CD4-positive, alpha-beta memory T cell (primary cell): ENCODE data around the gene SETD2. TPM values are rescaled to one million over a fixed set of nuclear protein-coding genes. Genes with fewer than 3 reads are reported as not detected.

Experiments
- CTCF ChIA-PET: fragments of 350-600 bp; sonication (Branson Sonifier 250); formaldehyde crosslinking; loops from one replicate; lab custom pipeline; 2021; ENCODE audit warnings: inconsistent platforms; ENCODE audit not compliant: partially characterized antibody; lab: Charles Lee
- POLR2A ChIA-PET: fragments of 350-600 bp; sonication (Branson Sonifier 250); formaldehyde crosslinking; loops from one replicate; lab custom pipeline; 2021; ENCODE audit not compliant: partially characterized antibody; lab: Charles Lee
- DNase-seq, 5 donors: peaks; one replicate each; pipeline versions ENCODE4 v3.0.0 to v3.0.0-alpha.2; 2020 to 2022; ENCODE audit warnings: mixed read lengths in 1 of 5
- H3K27ac ChIP-seq: one replicate; pipeline ENCODE4 v1.7.0; 2013; ENCODE audit warnings: low read depth, low read length
- H3K27me3 ChIP-seq: 2 replicates; pipeline ENCODE4 v1.7.0; 2013; ENCODE audit warnings: mild to moderate bottlenecking, low read length, moderate library complexity; ENCODE audit not compliant: insufficient read depth
- H3K36me3 ChIP-seq: 2 replicates; pipeline ENCODE4 v1.7.0; 2013; ENCODE audit warnings: mild to moderate bottlenecking, low read length, moderate library complexity; ENCODE audit not compliant: insufficient read depth
- H3K4me1 ChIP-seq: 2 replicates; pipeline ENCODE4 v1.7.0; 2013; ENCODE audit warnings: mild to moderate bottlenecking, low read length, moderate library complexity; ENCODE audit not compliant: insufficient read depth
- H3K4me3 ChIP-seq, 2 donors: one replicate each; pipeline ENCODE4 v1.7.0; 2013; ENCODE audit warnings: low read length in 2 of 2, mild to moderate bottlenecking in 1 of 2
- H3K9me3 ChIP-seq, 2 donors: one replicate each; pipeline ENCODE4 v1.7.0; 2013; ENCODE audit warnings: low read length in 2 of 2, control low read depth in 1 of 2; ENCODE audit not compliant: control insufficient read depth in 1 of 2
- H3K27ac Mint-ChIP-seq, 7 donors: one replicate each; pipeline ENCODE4 v1.8.0; 2020 to 2021; ENCODE audit warnings: mixed read lengths in 7 of 7, mild to moderate bottlenecking in 6 of 7, inconsistent platforms in 3 of 7, moderate library complexity in 3 of 7
- H3K27me3 Mint-ChIP-seq, 2 donors: one replicate each; pipeline ENCODE4 v1.8.0; 2020 to 2021; ENCODE audit warnings: mixed read lengths in 2 of 2
- H3K36me3 Mint-ChIP-seq, 2 donors: one replicate each; pipeline ENCODE4 v1.8.0; 2020 to 2021; ENCODE audit warnings: mixed read lengths in 2 of 2, inconsistent platforms in 1 of 2, mild to moderate bottlenecking in 1 of 2
- H3K4me1 Mint-ChIP-seq, 4 donors: one replicate each; pipeline ENCODE4 v1.8.0; 2020 to 2021; ENCODE audit warnings: mixed read lengths in 4 of 4, mild to moderate bottlenecking in 1 of 4
- H3K4me3 Mint-ChIP-seq, 8 donors: one replicate each; pipeline ENCODE4 v1.8.0; 2020 to 2021; ENCODE audit warnings: mixed read lengths in 8 of 8, mild to moderate bottlenecking in 7 of 8, moderate library complexity in 6 of 8, inconsistent platforms in 3 of 8
- H3K9me3 Mint-ChIP-seq, 8 donors: one replicate each; pipeline ENCODE4 v1.8.0; 2020 to 2021; ENCODE audit warnings: mixed read lengths in 8 of 8, mild to moderate bottlenecking in 5 of 8, inconsistent platforms in 3 of 8, moderate library complexity in 1 of 8
- intact Hi-C: fragments of 100-400 bp; cut with micrococcal nuclease; formaldehyde crosslinking; loops from one replicate; pipeline ENCODE4 v1.15.1; 2023
- polyA plus RNA-seq, 2 donors: library from polyadenylated mRNA; unstranded; fragments of 300-500 nt; fragmentation: Illumina TruSeq; gene quantifications; one replicate each; pipeline ENCODE4 v1.2.3, GENCODE V29; 2021
- total RNA-seq, 2 experiments: library from RNA; stranded (reverse); gene quantifications; one replicate each; pipeline ENCODE4 v1.2.3, GENCODE V29; 2021

The SETD2 gene
- total and polyA plus RNA-seq, 4 experiments from 2014 or later = 3.4 to 74.1 (median 50.0) TPM

DNA sequence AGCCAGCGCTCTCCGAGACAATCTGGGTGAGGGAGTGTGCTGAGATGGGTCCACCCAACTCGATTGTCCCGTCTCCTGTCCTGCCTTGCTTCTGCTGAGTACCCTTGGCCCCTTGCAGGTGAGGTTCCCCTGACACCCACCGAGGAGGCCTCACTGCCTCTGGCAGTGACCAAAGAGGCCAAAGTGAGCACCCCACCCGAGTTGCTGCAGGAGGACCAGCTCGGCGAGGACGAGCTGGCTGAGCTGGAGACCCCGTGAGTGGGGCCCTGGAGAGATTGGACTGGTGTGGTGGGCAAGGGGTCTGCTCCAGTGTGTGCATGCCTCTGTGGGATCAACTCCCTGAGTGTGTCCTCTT is 160.9 kb downstream of the SETD2 start:
- H3K4me1 Mint-ChIP-seq = peaks cover 5 to 7% (median 6%) of the 10 kb centered on the region in 4 donors
- peak overlapping the region in 1 of 7 donors; percentile 56 for H3K27ac Mint-ChIP-seq
- no peak overlapping the region for H3K4me3 Mint-ChIP-seq
- H3K9me3 Mint-ChIP-seq = no peaks in the 10 kb centered on the region
- POLR2A ChIA-PET = interaction anchor here (1.6 kb wide), 1 partner anchor 23 kb away, joined by 5 read pairs; the partner anchor contains the start of gene NBEAL2
- DNase-seq = no peak
- no peak overlapping the region for H3K27ac ChIP-seq
- no peaks in the 10 kb centered on the region for H3K27me3 Mint-ChIP-seq
- CTCF ChIA-PET = interaction anchor here (1.3 kb wide), 1 partner anchor 137 kb away, joined by 4 read pairs; no protein-coding TSS in a partner anchor
- H3K36me3 ChIP-seq = peaks cover 95% of the 10 kb centered on the region
- H3K9me3 ChIP-seq = no peaks in the 10 kb centered on the region
- intact Hi-C loops = loop anchor here (10.0 kb wide), 1 partner anchor 322 kb away; no protein-coding TSS in a partner anchor
- peaks cover 37 to 64% of the 10 kb centered on the region in 2 donors for H3K36me3 Mint-ChIP-seq
- peaks cover 6% of the 10 kb centered on the region for H3K4me1 ChIP-seq
- no peak overlapping the region for H3K4me3 ChIP-seq
- no peaks in the 10 kb centered on the region for H3K27me3 ChIP-seq

- H3K27me3 Mint-ChIP-seq = no peaks in the 10 kb centered on the region
- no peak for DNase-seq
- no peak overlapping the region for H3K27ac ChIP-seq
- peaks cover 37 to 66% of the 10 kb centered on the region in 2 donors for H3K36me3 Mint-ChIP-seq
- H3K27me3 ChIP-seq = no peaks in the 10 kb centered on the region
- peaks cover 12% of the 10 kb centered on the region for H3K4me1 ChIP-seq
- H3K4me3 Mint-ChIP-seq = no peak overlapping the region
- H3K4me3 ChIP-seq = no peak overlapping the region
- intact Hi-C loops = loop anchor here (10.0 kb wide), 1 partner anchor 322 kb away; no protein-coding TSS in a partner anchor
- CTCF ChIA-PET = no interaction called here
- H3K36me3 ChIP-seq = peaks cover 95% of the 10 kb centered on the region
- no peaks in the 10 kb centered on the region for H3K9me3 Mint-ChIP-seq
- POLR2A ChIA-PET = interaction anchor here (1.6 kb wide), 1 partner anchor 22 kb away, joined by 5 read pairs; the partner anchor contains the start of gene NBEAL2
- peak overlapping the region in 1 of 7 donors; percentile 85 for H3K27ac Mint-ChIP-seq
- H3K9me3 ChIP-seq = no peaks in the 10 kb centered on the region
- peaks cover 5 to 14% (median 9%) of the 10 kb centered on the region in 4 donors for H3K4me1 Mint-ChIP-seq
These were observed 161.5 kb downstream of the SETD2 start for GRCh38 chr3:47002171-47003055.

- Histone ChIP-seq H3K36me3 (peaks cover 96% of the 10 kb centered on the region), H3K27me3 (no peaks in the 10 kb centered on the region), H3K4me3 (no peak overlapping the region), H3K4me1 (peaks cover 18% of the 10 kb centered on the region), H3K9me3 (no peaks in the 10 kb centered on the region), H3K27ac (no peak overlapping the region)
- Mint-ChIP-seq H3K36me3 (peaks cover 34 to 66% of the 10 kb centered on the region in 2 donors), H3K9me3 (no peaks in the 10 kb centered on the region), H3K4me1 (peaks cover 11 to 20% (median 15%) of the 10 kb centered on the region in 4 donors), H3K4me3 (no peak overlapping the region), H3K27ac (peak overlapping the region in 1 of 7 donors; percentile 35), H3K27me3 (no peaks in the 10 kb centered on the region)
- DNase-seq = no peak
- CTCF ChIA-PET = no interaction called here
- intact Hi-C loops = loop anchor here (10.0 kb wide), 1 partner anchor 323 kb away; no protein-coding TSS in a partner anchor
- POLR2A ChIA-PET = interaction anchor here (1.6 kb wide), 1 partner anchor 22 kb away, joined by 5 read pairs; the partner anchor contains the start of gene NBEAL2
These were observed 162.2 kb downstream of the SETD2 start for GRCh38 chr3:47001731-47002170.

GRCh38 chr3:47000922-47001730 is 162.8 kb downstream of the SETD2 start:
- intact Hi-C loops = loop anchor here (10.0 kb wide), 1 partner anchor 324 kb away; no protein-coding TSS in a partner anchor
- Histone ChIP-seq H3K27ac (no peak overlapping the region), H3K4me1 (peaks cover 23% of the 10 kb centered on the region), H3K27me3 (no peaks in the 10 kb centered on the region), H3K4me3 (no peak overlapping the region), H3K9me3 (no peaks in the 10 kb centered on the region), H3K36me3 (peaks cover 91% of the 10 kb centered on the region)
- CTCF ChIA-PET = no interaction called here
- H3K4me3 Mint-ChIP-seq = no peak overlapping the region
- POLR2A ChIA-PET = interaction anchor here (1.6 kb wide), 1 partner anchor 21 kb away, joined by 5 read pairs; the partner anchor contains the start of gene NBEAL2
- H3K27me3 Mint-ChIP-seq = no peaks in the 10 kb centered on the region
- peaks cover 29 to 61% of the 10 kb centered on the region in 2 donors for H3K36me3 Mint-ChIP-seq
- no peaks in the 10 kb centered on the region for H3K9me3 Mint-ChIP-seq
- peak overlapping the region in 2 of 7 donors; percentile 35 to 48 for H3K27ac Mint-ChIP-seq
- peaks cover 11 to 22% (median 16%) of the 10 kb centered on the region in 4 donors for H3K4me1 Mint-ChIP-seq
- no peak for DNase-seq

DNA sequence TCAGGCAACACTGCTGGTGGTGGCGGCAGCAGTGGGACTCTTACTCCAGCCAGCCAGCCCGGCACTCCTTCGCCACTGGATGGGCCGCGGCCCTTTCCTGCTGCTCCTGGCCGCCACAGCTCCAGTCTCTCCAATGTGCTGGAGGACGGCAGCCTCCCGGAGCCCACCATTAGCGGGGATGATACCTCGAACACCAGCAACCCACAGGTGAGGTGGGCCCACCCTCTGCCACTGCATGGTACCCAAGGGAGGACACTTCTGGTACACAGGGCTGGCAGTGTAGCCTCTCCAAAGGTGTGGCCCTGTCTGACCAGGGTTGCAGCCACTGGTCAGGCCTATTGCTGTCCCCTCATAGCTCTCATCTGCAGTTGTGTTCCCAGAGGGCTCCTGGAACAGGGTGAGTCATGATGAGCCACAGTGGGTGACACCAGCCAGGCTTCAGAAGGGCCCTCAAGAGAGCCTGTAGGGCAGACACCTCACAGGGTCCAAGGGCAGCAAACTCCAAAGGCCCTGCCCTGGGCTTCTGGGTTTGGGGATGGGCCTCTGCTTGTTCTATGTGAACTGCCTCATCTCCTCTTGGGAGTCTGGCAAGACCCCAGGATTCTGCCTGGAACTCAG is 163.6 kb downstream of the SETD2 start:
- POLR2A ChIA-PET = interaction anchor here (4.5 kb wide), 1 partner anchor 19 kb away, joined by 34 read pairs; the partner anchor contains the start of gene NBEAL2
- H3K4me3 Mint-ChIP-seq = no peak overlapping the region
- CTCF ChIA-PET = interaction anchor here (0.8 to 3.9 kb wide), 4 partner anchors 18 to 133 kb away, joined by 3 to 33 read pairs (median 10); no protein-coding TSS in a partner anchor
- peak overlapping the region in 4 of 7 donors; percentile 35 to 52 (median 42) for H3K27ac Mint-ChIP-seq
- H3K36me3 Mint-ChIP-seq = peaks cover 22 to 60% of the 10 kb centered on the region in 2 donors
- Histone ChIP-seq H3K9me3 (no peaks in the 10 kb centered on the region), H3K27ac (no peak overlapping the region), H3K4me1 (peaks cover 23% of the 10 kb centered on the region), H3K4me3 (no peak overlapping the region), H3K27me3 (no peaks in the 10 kb centered on the region), H3K36me3 (peaks cover 89% of the 10 kb centered on the region)
- H3K27me3 Mint-ChIP-seq = no peaks in the 10 kb centered on the region
- intact Hi-C loops = loop anchor here (10.0 kb wide), 1 partner anchor 324 kb away; no protein-coding TSS in a partner anchor
- no peaks in the 10 kb centered on the region for H3K9me3 Mint-ChIP-seq
- H3K4me1 Mint-ChIP-seq = peaks cover 9 to 22% (median 16%) of the 10 kb centered on the region in 4 donors
- DNase-seq = no peak

- Mint-ChIP-seq H3K27me3 (no peaks in the 10 kb centered on the region), H3K4me3 (no peak overlapping the region), H3K36me3 (peaks cover 23 to 56% of the 10 kb centered on the region in 2 donors), H3K27ac (peak overlapping the region in 4 of 7 donors; percentile 35 to 48 (median 40)), H3K9me3 (no peaks in the 10 kb centered on the region), H3K4me1 (peaks cover 9 to 22% (median 17%) of the 10 kb centered on the region in 4 donors)
- no peak for DNase-seq
- Histone ChIP-seq H3K4me3 (no peak overlapping the region), H3K4me1 (peaks cover 23% of the 10 kb centered on the region), H3K27ac (no peak overlapping the region), H3K9me3 (no peaks in the 10 kb centered on the region), H3K36me3 (peaks cover 91% of the 10 kb centered on the region), H3K27me3 (no peaks in the 10 kb centered on the region)
- CTCF ChIA-PET = interaction anchor here (0.8 to 3.9 kb wide), 14 partner anchors 8 to 133 kb away, joined by 3 to 33 read pairs (median 8); partner anchors contain the start of genes CCDC12 and NBEAL2
- POLR2A ChIA-PET = interaction anchor here (1.2 to 4.5 kb wide), 4 partner anchors 19 to 86 kb away, joined by 3 to 34 read pairs (median 14); partner anchors contain the start of genes CCDC12 and NBEAL2
- intact Hi-C loops = loop anchor here (10.0 kb wide), 1 partner anchor 325 kb away; no protein-coding TSS in a partner anchor
These were observed 164.3 kb downstream of the SETD2 start for GRCh38 chr3:46999516-47000197.
